Measurements from ENCODE around the gene CACUL1. TPM values are rescaled to one million over a fixed set of nuclear protein-coding genes. Genes with fewer than 3 reads are reported as not detected.

The CACUL1 gene
- total RNA-seq, 2 donors from 2014 or later: 42.1 TPM

GRCh38 chr10:118742032-118742431 lies 12.7 kb downstream of the CACUL1 start:
- intact Hi-C loops (cut with DNase I, micrococcal nuclease): no loop called here
- peak; percentile 27 for ATAC-seq
- DNase-seq: no peak

GRCh38 chr10:118738406-118738805 lies 16.4 kb downstream of the CACUL1 start:
- no peak for ATAC-seq
- intact Hi-C loops (cut with DNase I, micrococcal nuclease): no loop called here
- DNase-seq: no peak

GRCh38 chr10:118737603-118738302 lies 17.0 kb downstream of the CACUL1 start:
- peak in 1 of 2 donors; percentile 40 for DNase-seq
- peak; percentile 81 for ATAC-seq
- intact Hi-C loops (cut with DNase I, micrococcal nuclease): no loop called here

DNA sequence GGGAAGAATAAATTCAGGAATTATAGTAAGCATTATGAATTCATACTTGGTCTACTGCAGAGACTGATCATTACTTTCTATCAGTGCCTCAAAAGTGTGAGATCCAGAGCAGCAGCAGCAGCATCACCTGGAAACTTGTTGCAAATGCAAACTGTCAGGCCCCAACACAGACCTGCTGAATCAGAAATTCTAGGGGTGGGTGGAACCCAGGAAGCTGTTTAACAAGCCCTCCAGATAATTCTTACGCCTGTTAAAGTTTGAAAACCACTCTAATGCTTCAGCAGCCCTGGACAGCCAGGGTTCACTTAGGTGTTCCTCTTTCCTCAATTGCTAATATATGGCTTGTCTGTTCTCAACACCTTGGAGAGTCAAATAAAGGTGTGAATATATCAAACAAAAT lies 19.5 kb downstream of the CACUL1 start:
- intact Hi-C loops (cut with DNase I, micrococcal nuclease): no loop called here
- DNase-seq (no peak), ATAC-seq (no peak)

DNA sequence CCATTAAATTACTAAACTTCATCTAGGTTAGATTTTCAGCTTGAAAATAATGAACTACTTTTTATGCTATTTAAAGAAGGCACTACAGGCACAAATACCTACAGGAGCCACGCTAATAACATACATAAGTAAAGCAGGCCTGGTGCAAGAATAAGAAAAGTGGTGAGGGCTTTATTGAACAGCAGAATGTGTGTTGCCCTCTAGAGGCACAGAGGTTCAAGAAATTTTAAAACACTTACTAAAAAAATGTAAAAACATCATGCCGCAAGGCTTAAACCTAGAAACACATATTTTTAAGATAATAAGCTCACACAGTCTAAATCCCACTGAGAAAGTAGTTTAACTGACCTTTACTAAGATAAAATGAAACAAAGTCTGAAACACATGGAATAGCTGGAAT lies 20.3 kb downstream of the CACUL1 start:
- ATAC-seq: no peak
- no peak for DNase-seq
- intact Hi-C loops (cut with DNase I, micrococcal nuclease): no loop called here

GRCh38 chr10:118732245-118733165 lies 22.3 kb downstream of the CACUL1 start:
- intact Hi-C loops (cut with DNase I, micrococcal nuclease): no loop called here
- peak; percentile 28 to 46 for DNase-seq
- ATAC-seq: peak; percentile 69

- intact Hi-C loops (cut with DNase I, micrococcal nuclease): no loop called here
- no peak for DNase-seq
- ATAC-seq: peak; percentile 83
These were observed 23.9 kb downstream of the CACUL1 start for GRCh38 chr10:118730756-118731456.

- intact Hi-C loops (cut with DNase I, micrococcal nuclease): loop anchor here in 1 of 2 donors (10.0 kb wide), 1 partner anchor 155 kb away; no protein-coding TSS in a partner anchor
- DNase-seq (no peak), ATAC-seq (peak; percentile 71)
These were observed 25.0 kb downstream of the CACUL1 start for GRCh38 chr10:118729641-118730258.

- intact Hi-C loops (cut with DNase I, micrococcal nuclease): loop anchor here in 1 of 2 donors (10.0 kb wide), 1 partner anchor 154 kb away; no protein-coding TSS in a partner anchor
- no peak for ATAC-seq
- DNase-seq: no peak
These were observed 25.6 kb downstream of the CACUL1 start for GRCh38 chr10:118729200-118729599.

GRCh38 chr10:118725886-118726500 lies 28.8 kb downstream of the CACUL1 start:
- intact Hi-C loops (cut with DNase I, micrococcal nuclease): loop anchor here in 1 of 2 donors (10.0 kb wide), 1 partner anchor 151 kb away; no protein-coding TSS in a partner anchor
- no peak for DNase-seq
- ATAC-seq: peak; percentile 14

GRCh38 chr10:118723466-118723865 lies 31.3 kb downstream of the CACUL1 start:
- intact Hi-C loops (cut with DNase I, micrococcal nuclease): loop anchor here in 1 of 2 donors (10.0 kb wide), 1 partner anchor 149 kb away; no protein-coding TSS in a partner anchor
- ATAC-seq (no peak), DNase-seq (no peak)

- DNase-seq: no peak
- intact Hi-C loops (cut with DNase I, micrococcal nuclease): loop anchor here (2.0 to 10.0 kb wide), 2 partner anchors 147 to 153 kb away; no protein-coding TSS in a partner anchor
- no peak for ATAC-seq
These were observed 33.3 kb downstream of the CACUL1 start for GRCh38 chr10:118721539-118721876.

GRCh38 chr10:118720685-118721538 lies 33.9 kb downstream of the CACUL1 start:
- peak in 1 of 2 donors; percentile 58 for DNase-seq
- peak; percentile 64 for ATAC-seq
- intact Hi-C loops (cut with DNase I, micrococcal nuclease): loop anchor here (2.0 to 10.0 kb wide), 2 partner anchors 146 to 152 kb away; no protein-coding TSS in a partner anchor

DNA sequence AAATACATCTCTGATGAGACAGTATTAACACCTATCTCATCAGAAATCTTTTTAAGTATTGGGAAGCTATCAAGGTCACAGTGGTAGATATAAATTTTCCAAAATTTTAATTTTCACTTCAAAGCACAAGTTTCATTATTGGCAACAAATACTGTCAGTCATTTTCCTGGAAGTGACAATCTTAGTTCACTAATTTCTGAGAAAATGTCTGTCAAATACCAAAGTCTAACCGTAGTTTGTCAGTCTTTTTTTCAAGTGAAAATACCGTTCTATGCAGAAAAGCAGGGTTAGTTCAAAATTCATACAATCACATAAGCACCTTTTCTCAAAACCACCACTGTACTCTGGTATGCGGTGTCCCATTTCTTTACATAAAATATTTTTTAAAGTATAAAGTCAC lies 40.4 kb downstream of the CACUL1 start:
- intact Hi-C loops (cut with DNase I, micrococcal nuclease): no loop called here

GRCh38 chr10:118712930-118713634 lies 41.7 kb downstream of the CACUL1 start:
- ATAC-seq (no peak), DNase-seq (no peak)
- intact Hi-C loops (cut with DNase I, micrococcal nuclease): no loop called here

More for the DNA sequence above, 40.4 kb downstream of the CACUL1 start:
- no peak for ATAC-seq
- DNase-seq: no peak

GRCh38 chr10:118712080-118712479 lies 42.7 kb downstream of the CACUL1 start:
- ATAC-seq: no peak
- intact Hi-C loops (cut with DNase I, micrococcal nuclease): no loop called here
- no peak for DNase-seq

DNA sequence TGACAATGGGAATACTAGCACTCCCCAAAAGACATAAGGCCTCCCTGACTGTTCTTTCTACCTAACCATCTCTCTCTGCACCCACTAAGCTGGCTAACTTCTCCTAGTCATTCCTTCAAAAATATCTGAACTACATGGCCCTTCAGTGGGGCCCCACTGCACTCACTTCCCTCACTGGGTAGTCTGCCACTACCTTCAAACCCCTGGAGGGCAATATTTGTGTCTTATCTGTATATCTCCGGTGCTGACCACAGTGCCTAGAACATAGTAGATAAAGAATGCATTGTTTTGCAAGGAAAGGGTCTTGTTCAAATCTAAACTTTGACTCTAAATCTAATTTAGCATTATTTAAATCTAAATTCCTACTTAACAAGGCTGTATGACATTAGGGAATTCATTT lies 44.3 kb downstream of the CACUL1 start:
- no peak for DNase-seq
- intact Hi-C loops (cut with DNase I, micrococcal nuclease): no loop called here

More for the DNA sequence above, 44.3 kb downstream of the CACUL1 start:
- ATAC-seq: no peak

Measured in left colon (tissue), 2 donors.